Vagina (tissue), 2 donors: Measurements from ENCODE around the gene TAS2R40. TPM values are rescaled to one million over a fixed set of nuclear protein-coding genes. Genes with fewer than 3 reads are reported as not detected.

Source experiments
- DNase-seq, 2 donors: peaks; one replicate each; pipeline ENCODE4 v3.0.0-alpha.2; 2017; ENCODE audit errors: extremely low spot score in 2 of 2
- H3K27ac ChIP-seq: fragments of 200-600 bp; sonication (generic); one replicate; pipeline ENCODE4 v1.5.1; 2019
- H3K27me3 ChIP-seq: fragments of 200-600 bp; sonication (generic); one replicate; pipeline ENCODE4 v1.5.1; 2019
- H3K36me3 ChIP-seq, 2 donors: fragments of 200-600 bp; sonication (generic); one replicate each; pipeline ENCODE4 v1.5.1; 2017 to 2019
- H3K4me1 ChIP-seq: fragments of 200-600 bp; sonication (generic); one replicate; pipeline ENCODE4 v1.5.1; 2019
- H3K4me3 ChIP-seq, 2 donors: fragments of 200-600 bp; sonication (generic); 1 replicate in 1 of 2; 2 replicates in 1 of 2; pipeline ENCODE4 v1.5.1; 2016 to 2019
- H3K9me3 ChIP-seq: fragments of 200-600 bp; sonication (generic); one replicate; pipeline ENCODE4 v1.5.1; 2019
- CTCF ChIP-seq, 3 experiments: fragments of 450-650 bp in 2 of 3; fragments of 200-600 bp in 1 of 3; sonication (generic) in 1 of 3; IDR thresholded peaks; one replicate each; pipeline ENCODE4 v1.5.1; 2017 to 2019; ENCODE audit warnings: antibody characterized with exemption in 3 of 3, mild to moderate bottlenecking in 2 of 3, moderate library complexity in 2 of 3
- POLR2A ChIP-seq, 2 donors: fragments of 450-650 bp; IDR thresholded peaks; one replicate each; pipeline ENCODE4 v1.6.1; 2017; ENCODE audit warnings: antibody characterized with exemption in 2 of 2, mild to moderate bottlenecking in 2 of 2, moderate library complexity in 2 of 2
- POLR2AphosphoS5 ChIP-seq, 2 donors: sonication (generic); formaldehyde crosslinking; IDR thresholded peaks; one replicate each; pipeline ENCODE4 v1.9.0; 2017; ENCODE audit warnings: antibody characterized with exemption in 2 of 2, mild to moderate bottlenecking in 2 of 2, low read depth in 1 of 2; ENCODE audit not compliant: insufficient read depth in 1 of 2
- intact Hi-C: fragments of 100-400 bp; cut with DNase I; formaldehyde crosslinking; loops from one replicate; pipeline ENCODE4 v1.15.1; 2023
- total RNA-seq: library from RNA; depleted of rRNA; stranded (reverse); fragments of >200 nt; gene quantifications from one replicate; pipeline ENCODE4 v1.2.3, GENCODE V29; 2016

Gene TAS2R40
- total RNA-seq, 1 donor from 2014 or later = not detected

GRCh38 chr7:143243111-143243510 is 21.3 kb downstream of the TAS2R40 start:
- no peak overlapping the region for H3K27ac ChIP-seq
- no peaks in the 10 kb centered on the region for H3K27me3 ChIP-seq
- no peaks in the 10 kb centered on the region for H3K36me3 ChIP-seq
- TF ChIP-seq POLR2A (IDR thresholded peaks at IDR 0.05) (no peak), POLR2AphosphoS5 (IDR thresholded peaks at IDR 0.05; ENCODE audit: insufficient read depth in 1 of 2, low read depth in 1 of 2) (no peak), CTCF (IDR thresholded peaks at IDR 0.05) (no peak)
- no peak overlapping the region for H3K4me3 ChIP-seq
- no peaks in the 10 kb centered on the region for H3K4me1 ChIP-seq
- H3K9me3 ChIP-seq = no peaks in the 10 kb centered on the region
- DNase-seq = no peak
- intact Hi-C loops = loop anchor here (10.0 kb wide), 1 partner anchor 172 kb away; no protein-coding TSS in a partner anchor

- no peak for DNase-seq
- H3K9me3 ChIP-seq = no peaks in the 10 kb centered on the region
- intact Hi-C loops = loop anchor here (10.0 kb wide), 1 partner anchor 171 kb away; no protein-coding TSS in a partner anchor
- no peak overlapping the region for H3K27ac ChIP-seq
- H3K4me3 ChIP-seq = no peak overlapping the region
- no peaks in the 10 kb centered on the region for H3K36me3 ChIP-seq
- TF ChIP-seq POLR2AphosphoS5 (IDR thresholded peaks at IDR 0.05; ENCODE audit: insufficient read depth in 1 of 2, low read depth in 1 of 2) (no peak), POLR2A (IDR thresholded peaks at IDR 0.05) (no peak)
- no peaks in the 10 kb centered on the region for H3K27me3 ChIP-seq
- no peaks in the 10 kb centered on the region for H3K4me1 ChIP-seq
Measured at GRCh38 chr7:143243614-143244013, 21.8 kb downstream of the TAS2R40 start.

GRCh38 chr7:143244321-143244720 is 22.5 kb downstream of the TAS2R40 start:
- TF ChIP-seq POLR2AphosphoS5 (IDR thresholded peaks at IDR 0.05; ENCODE audit: insufficient read depth in 1 of 2, low read depth in 1 of 2) (no peak), POLR2A (IDR thresholded peaks at IDR 0.05) (no peak), CTCF (IDR thresholded peaks at IDR 0.05) (no peak)
- intact Hi-C loops = loop anchor here (10.0 kb wide), 1 partner anchor 170 kb away; no protein-coding TSS in a partner anchor
- DNase-seq = no peak
- Histone ChIP-seq H3K36me3 (no peaks in the 10 kb centered on the region), H3K27me3 (no peaks in the 10 kb centered on the region), H3K27ac (no peak overlapping the region), H3K4me1 (no peaks in the 10 kb centered on the region), H3K9me3 (no peaks in the 10 kb centered on the region), H3K4me3 (no peak overlapping the region)

GRCh38 chr7:143245123-143245522 is 23.3 kb downstream of the TAS2R40 start:
- Histone ChIP-seq H3K27ac (no peak overlapping the region), H3K4me3 (no peak overlapping the region), H3K9me3 (no peaks in the 10 kb centered on the region), H3K27me3 (no peaks in the 10 kb centered on the region), H3K36me3 (no peaks in the 10 kb centered on the region), H3K4me1 (no peaks in the 10 kb centered on the region)
- no peak for TF ChIP-seq CTCF (IDR thresholded peaks at IDR 0.05)
- no peak for TF ChIP-seq POLR2AphosphoS5 (IDR thresholded peaks at IDR 0.05; ENCODE audit: insufficient read depth in 1 of 2, low read depth in 1 of 2)
- no peak for TF ChIP-seq POLR2A (IDR thresholded peaks at IDR 0.05)
- intact Hi-C loops = loop anchor here (10.0 kb wide), 1 partner anchor 170 kb away; no protein-coding TSS in a partner anchor
- no peak for DNase-seq

- Histone ChIP-seq H3K27me3 (no peaks in the 10 kb centered on the region), H3K9me3 (no peaks in the 10 kb centered on the region), H3K4me1 (no peaks in the 10 kb centered on the region), H3K4me3 (no peak overlapping the region), H3K36me3 (no peaks in the 10 kb centered on the region), H3K27ac (no peak overlapping the region)
- DNase-seq = no peak
- intact Hi-C loops = loop anchor here (10.0 kb wide), 1 partner anchor 167 kb away; no protein-coding TSS in a partner anchor
- TF ChIP-seq POLR2AphosphoS5 (IDR thresholded peaks at IDR 0.05; ENCODE audit: insufficient read depth in 1 of 2, low read depth in 1 of 2) (no peak), POLR2A (IDR thresholded peaks at IDR 0.05) (no peak), CTCF (IDR thresholded peaks at IDR 0.05) (no peak)
Measured at GRCh38 chr7:143247372-143247771, 25.5 kb downstream of the TAS2R40 start.
